GM12875 (cell line): ENCODE data around the gene VPS26A.

Experiments
- H3K4me3 ChIP-seq: one replicate; pipeline ENCODE4 v1.5.1; 2011; ENCODE audit warnings: low read depth, low read length, control low read depth
- CTCF ChIP-seq: IDR thresholded peaks from 2 replicates; pipeline ENCODE4 v1.5.1; 2011; ENCODE audit warnings: low read depth, mild to moderate bottlenecking, control low read depth, inconsistent platforms, low read length, moderate library complexity, borderline replicate concordance; ENCODE audit not compliant: insufficient read depth

Gene VPS26A

DNA sequence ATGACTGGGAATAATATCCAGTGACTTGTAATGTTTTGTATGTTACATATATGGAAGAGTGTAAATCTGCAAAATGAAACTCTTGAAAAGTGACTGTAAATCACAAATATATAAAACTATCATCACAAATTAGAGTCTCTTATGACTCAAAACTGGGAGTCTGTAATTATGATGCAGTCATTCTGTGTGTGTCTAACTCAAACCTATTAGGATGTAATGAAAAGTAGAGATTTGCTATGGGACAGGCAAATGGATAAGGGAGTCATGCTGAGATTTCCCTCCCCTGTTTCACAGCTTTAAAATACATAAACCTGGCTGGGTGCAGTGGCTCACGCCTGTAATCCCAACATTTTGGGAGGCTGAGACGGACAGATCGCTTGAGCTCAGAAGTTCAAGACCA is 87.5 kb downstream of the VPS26A start:
- no peak overlapping the region for H3K4me3 ChIP-seq
- no peak for TF ChIP-seq CTCF

GRCh38 chr10:69213591-69214311 is 89.8 kb downstream of the VPS26A start:
- TF ChIP-seq CTCF: no peak

GRCh38 chr10:69214666-69215131 is 90.7 kb downstream of the VPS26A start:
- no peak for TF ChIP-seq CTCF
- H3K4me3 ChIP-seq: no peak overlapping the region

More at GRCh38 chr10:69213591-69214311, 89.8 kb downstream of the VPS26A start:
- no peak overlapping the region for H3K4me3 ChIP-seq

GRCh38 chr10:69215405-69216171 is 91.6 kb downstream of the VPS26A start:
- TF ChIP-seq CTCF: no peak
- no peak overlapping the region for H3K4me3 ChIP-seq

DNA sequence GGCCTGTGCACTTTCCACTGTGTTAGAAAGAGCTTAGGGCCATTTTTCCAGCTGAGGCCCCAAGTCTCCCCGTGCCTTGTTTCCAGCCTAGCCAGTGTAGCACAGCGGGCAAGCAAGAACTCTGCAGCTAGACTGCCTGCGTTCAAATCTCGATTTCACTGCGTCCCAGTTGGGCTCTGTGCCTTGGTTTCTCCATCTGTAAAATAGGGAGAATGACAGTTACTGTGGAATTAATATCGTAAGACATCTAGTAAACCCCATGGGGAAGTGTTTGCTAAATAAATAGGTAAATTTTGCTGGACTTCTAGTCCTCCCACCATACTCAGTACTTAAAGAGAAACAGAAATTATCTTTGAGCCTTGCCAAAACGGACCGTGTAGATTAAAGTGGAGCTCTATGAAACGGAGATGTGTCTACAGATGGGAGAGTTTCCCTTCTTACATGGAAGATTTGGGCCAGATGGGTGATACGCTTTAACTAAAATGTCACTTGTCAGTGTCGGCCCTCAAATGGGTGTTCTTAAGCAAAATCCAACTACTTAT is 92.7 kb downstream of the VPS26A start:
- no peak overlapping the region for H3K4me3 ChIP-seq
- no peak for TF ChIP-seq CTCF

DNA sequence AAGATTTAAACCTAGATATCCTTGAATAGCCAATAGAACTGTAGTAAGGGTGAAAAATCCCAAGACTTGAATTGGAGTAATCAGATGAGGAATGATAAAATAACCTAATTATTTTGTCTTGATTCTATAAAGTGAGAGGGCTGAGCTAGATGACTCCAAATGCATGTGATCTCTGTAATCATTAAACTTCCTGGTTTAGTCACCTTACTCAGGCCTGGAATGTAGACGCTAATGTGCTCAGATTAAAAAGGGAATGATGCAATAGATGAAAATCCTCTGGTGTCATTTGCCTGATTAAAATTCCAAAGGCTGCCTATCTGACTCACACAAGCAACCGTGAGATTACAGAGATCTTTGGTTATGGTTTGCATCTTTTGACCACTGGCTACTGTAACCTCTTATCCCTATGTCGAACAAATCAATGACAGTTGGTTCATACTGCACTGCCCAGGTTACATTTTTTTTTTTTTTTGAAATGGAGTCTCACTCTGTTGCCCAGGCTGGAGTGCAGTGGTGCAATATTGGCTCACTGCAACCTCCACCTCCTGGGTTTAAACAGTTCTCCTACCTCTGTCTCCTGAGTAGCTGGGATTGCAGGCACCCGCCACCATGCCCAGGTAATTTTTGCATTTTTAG is 93.3 kb downstream of the VPS26A start:
- TF ChIP-seq CTCF: no peak

More for the DNA sequence above, 93.3 kb downstream of the VPS26A start:
- H3K4me3 ChIP-seq: no peak overlapping the region
